Pancreas (tissue), 10 donors: ENCODE measurements around the gene FSD1L. TPM values are rescaled to one million over a fixed set of nuclear protein-coding genes. Genes with fewer than 3 reads are reported as not detected.
"Not testable (repeated sequence)": the region's sequence is repeated elsewhere in the genome, so short reads cannot be mapped to it uniquely, and the experiment has no call there.

ENCODE experiments used
- ATAC-seq, 4 donors: fragments of 200-7000 bp; cut with Tn5 transposase; one replicate each; pipeline versions ENCODE4 v1.8.0 to v1.9.1; 2020; ENCODE audit warnings: mild to moderate bottlenecking in 4 of 4, moderate library complexity in 4 of 4
- DNase-seq, 6 donors: peaks; one replicate each; pipeline ENCODE4 v3.0.0-alpha.2; 2020
- FAIRE-seq: peaks from 2 replicates; lab custom pipeline; 2012; peaks lifted over from hg19 to GRCh38; lab: Jason Lieb, UNC
- H3K27ac ChIP-seq, 4 donors: fragments of 200-600 bp; sonication (generic); 1 replicate in 3 of 4; 2 replicates in 1 of 4; pipeline versions ENCODE4 v1.5.0 to v1.8.0; 2020
- H3K27me3 ChIP-seq, 4 donors: fragments of 200-600 bp; one replicate each; pipeline ENCODE4 v1.8.0; 2021
- H3K36me3 ChIP-seq, 3 donors: fragments of 200-600 bp; sonication (generic) in 1 of 3; one replicate each; pipeline versions ENCODE4 v1.5.0 to v1.8.0; 2020 to 2021
- H3K4me1 ChIP-seq, 3 donors: fragments of 200-600 bp; one replicate each; pipeline ENCODE4 v1.8.0; 2021
- H3K4me3 ChIP-seq, 4 donors: fragments of 200-600 bp; sonication (generic) in 2 of 4; one replicate each; pipeline versions ENCODE4 v1.5.0 to v1.8.0; 2020 to 2021
- H3K9me3 ChIP-seq, 4 donors: fragments of 200-600 bp; one replicate each; pipeline ENCODE4 v1.8.0; 2021
- WGBS, 2 donors: extraction: QIAGEN DNeasy Blood & Tissue Kit; methylation state at CpG; one replicate each; pipeline ENCODE4 v1.1.7; 2013; 5-methylcytosine and 5-hydroxymethylcytosine counted together
- intact Hi-C, 3 donors: fragments of 100-400 bp; cut with DNase I; formaldehyde crosslinking; loops; one replicate each; pipeline versions ENCODE4 v1.11.1 to v1.14.2; 2022
- polyA plus RNA-seq, 2 donors: library from polyadenylated mRNA; stranded (reverse); fragments of 200-250 nt; gene quantifications; one replicate each; pipeline ENCODE4 v1.2.3, GENCODE V29; 2013
- total RNA-seq, 6 donors: library from RNA; stranded (reverse); fragmentation: NEBNext Ultra II Directional in 4 of 6; extraction: Animal tissue kit (Norgen Biotek cat#: 25700) in 4 of 6; gene quantifications; one replicate each; pipeline versions ENCODE4 v1.2.1 to v1.2.4, GENCODE V29; 2021 to 2023
- TF ChIP-seq, protein P1 (sequence below), 4 donors: fragments of 200-600 bp; sonication (generic) in 3 of 4; IDR thresholded peaks; one replicate each; pipeline versions ENCODE4 v1.5.0 to v1.8.0; 2021; ENCODE audit warnings: antibody characterized with exemption in 4 of 4
- donor health status: healthy with polysubstance abuse.
- donor health status: DM: no; HTN: no; CAD: no; lungs with moderate emphysema.
- donor health status: DM: no; HTN: no; CAD: no.
- donor health status: control.
- donor health status: control.
- donor health status: Bipolar disorder and iron deficiency.
- donor health status: DM: yes; HTN: yes; CAD: no.
- donor health status: DM: no; HTN: no; CAD: no.
- donor health status: DM: no; HTN: no; CAD: no.
- donor health status: DM: yes; HTN: yes; CAD: no.

The FSD1L gene
- total and polyA plus RNA-seq, 8 donors: 1.4 to 8.2 (median 2.6) TPM

DNA sequence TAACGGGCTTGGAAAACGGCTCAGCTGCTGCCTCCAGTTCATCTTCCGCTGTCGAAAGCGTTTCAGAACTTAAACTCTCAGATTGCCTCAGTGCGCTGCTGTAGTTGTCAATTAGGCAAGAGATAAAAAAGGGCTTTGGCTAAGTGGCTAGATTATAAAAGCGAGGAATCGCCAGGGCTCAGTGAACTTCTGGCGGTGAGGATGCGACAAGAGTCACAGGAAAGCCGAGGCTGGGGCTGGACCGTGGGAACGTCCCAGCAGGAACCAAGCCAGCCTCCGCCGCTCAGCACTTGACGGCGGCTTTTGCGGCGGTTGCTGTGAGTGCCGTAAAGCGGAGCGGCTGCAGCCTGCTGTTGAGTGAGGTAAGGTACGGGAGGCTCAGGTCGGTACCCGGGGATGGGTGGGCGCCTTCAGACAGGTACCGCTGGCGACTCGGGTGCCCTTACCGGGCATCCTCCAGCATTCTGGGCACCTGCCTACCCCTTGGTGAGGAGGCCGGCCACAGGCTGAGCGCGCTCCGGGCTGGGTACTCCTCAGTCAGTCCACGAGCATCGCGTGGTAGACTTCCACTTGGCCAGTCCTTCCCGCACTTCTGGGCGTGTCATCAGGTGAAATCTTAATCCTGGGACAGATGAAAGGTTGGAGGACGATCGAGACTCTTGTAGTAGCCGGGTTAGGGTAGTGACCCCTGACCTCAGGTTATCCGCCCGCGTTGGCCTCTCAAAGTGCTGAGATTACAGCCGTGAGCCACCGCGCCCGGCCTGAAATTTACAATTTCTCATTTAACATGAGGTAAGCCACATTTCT, 110.2 kb downstream of the FSD1L start, which contains the start of gene FKTN:
Gene FKTN (plus strand): TSS at position 328 of the 807 bp plus-strand sequence. CDS start 16,902 bp downstream, outside the sequence.
- FAIRE-seq: no peak
- 0 to 1% methylated on average over 49 of the region's 49 CpGs for WGBS, 2 donors

DNA sequence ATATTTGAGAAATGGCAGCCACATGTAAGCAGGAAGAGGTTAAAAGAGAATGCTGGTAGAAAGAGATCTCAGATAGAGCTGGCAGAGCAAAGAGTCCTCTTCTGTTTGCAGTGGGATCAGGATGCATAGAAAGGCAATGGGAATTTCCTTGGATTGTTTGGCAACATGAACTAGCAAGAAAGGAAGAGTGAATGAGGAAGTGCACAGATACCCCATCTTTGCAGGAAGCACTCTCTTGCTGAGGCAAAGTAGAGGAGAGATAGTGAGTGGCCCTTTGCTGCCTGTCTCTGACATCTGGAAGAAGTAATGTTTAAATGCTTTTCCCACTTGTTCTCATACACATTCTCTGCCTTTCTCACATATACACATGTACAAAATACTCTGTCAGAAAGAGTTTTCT, 124.6 kb downstream of the FSD1L start:
- no peak for ATAC-seq
- Histone ChIP-seq H3K36me3 (no peaks in the 10 kb centered on the region), H3K27me3 (no peaks in the 10 kb centered on the region)

More for the DNA sequence above, 110.2 kb downstream of the FSD1L start, which contains the start of gene FKTN:
- Histone ChIP-seq H3K9me3 (no peaks in the 10 kb centered on the region), H3K27ac (peak within 1 kb of the TSS in 3 of 4 donors; percentile 2 to 59 (median 34)), H3K4me3 (peak within 1 kb of the TSS; percentile 72 to 89 (median 73)), H3K36me3 (peaks cover 0 to 2% (median 0%) of the 10 kb centered on the region in 3 donors), H3K27me3 (no peaks in the 10 kb centered on the region), H3K4me1 (peaks cover 0 to 9% (median 5%) of the 10 kb centered on the region in 3 donors)
- ATAC-seq: peak; percentile 99 to 100 (median 100)
- intact Hi-C loops: no loop called here
- TF ChIP-seq, protein P1, sequence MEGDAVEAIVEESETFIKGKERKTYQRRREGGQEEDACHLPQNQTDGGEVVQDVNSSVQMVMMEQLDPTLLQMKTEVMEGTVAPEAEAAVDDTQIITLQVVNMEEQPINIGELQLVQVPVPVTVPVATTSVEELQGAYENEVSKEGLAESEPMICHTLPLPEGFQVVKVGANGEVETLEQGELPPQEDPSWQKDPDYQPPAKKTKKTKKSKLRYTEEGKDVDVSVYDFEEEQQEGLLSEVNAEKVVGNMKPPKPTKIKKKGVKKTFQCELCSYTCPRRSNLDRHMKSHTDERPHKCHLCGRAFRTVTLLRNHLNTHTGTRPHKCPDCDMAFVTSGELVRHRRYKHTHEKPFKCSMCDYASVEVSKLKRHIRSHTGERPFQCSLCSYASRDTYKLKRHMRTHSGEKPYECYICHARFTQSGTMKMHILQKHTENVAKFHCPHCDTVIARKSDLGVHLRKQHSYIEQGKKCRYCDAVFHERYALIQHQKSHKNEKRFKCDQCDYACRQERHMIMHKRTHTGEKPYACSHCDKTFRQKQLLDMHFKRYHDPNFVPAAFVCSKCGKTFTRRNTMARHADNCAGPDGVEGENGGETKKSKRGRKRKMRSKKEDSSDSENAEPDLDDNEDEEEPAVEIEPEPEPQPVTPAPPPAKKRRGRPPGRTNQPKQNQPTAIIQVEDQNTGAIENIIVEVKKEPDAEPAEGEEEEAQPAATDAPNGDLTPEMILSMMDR (IDR thresholded peaks at IDR 0.05): no peak
- DNase-seq: peak; percentile 83 to 95 (median 90)

GRCh38 chr9:105579952-105580351, 132.1 kb downstream of the FSD1L start:
- ATAC-seq, H3K27ac ChIP-seq, H3K36me3 ChIP-seq, DNase-seq, H3K4me1 ChIP-seq, H3K27me3 ChIP-seq, FAIRE-seq, intact Hi-C loops, H3K9me3 ChIP-seq, H3K4me3 ChIP-seq: not testable (repeated sequence)
- 98% methylated on average over 5 of the region's 6 CpGs for WGBS, 2 donors

More for the DNA sequence above, 124.6 kb downstream of the FSD1L start:
- no peak for DNase-seq
- H3K4me1 ChIP-seq: no peaks in the 10 kb centered on the region
- H3K9me3 ChIP-seq: no peaks in the 10 kb centered on the region
- FAIRE-seq: no peak
- TF ChIP-seq, protein P1 (IDR thresholded peaks at IDR 0.05): no peak
- intact Hi-C loops: no loop called here
- H3K27ac ChIP-seq: no peak overlapping the region
- no peak overlapping the region for H3K4me3 ChIP-seq

GRCh38 chr9:105581550-105581949, 133.7 kb downstream of the FSD1L start:
- H3K9me3 ChIP-seq, H3K4me3 ChIP-seq, intact Hi-C loops, ATAC-seq, FAIRE-seq, H3K4me1 ChIP-seq, DNase-seq, H3K27ac ChIP-seq, H3K36me3 ChIP-seq, H3K27me3 ChIP-seq: not testable (repeated sequence)
- WGBS, 2 donors: 75 to 81% methylated on average over 15 to 16 of the region's 16 CpGs

GRCh38 chr9:105593145-105593544, 145.3 kb downstream of the FSD1L start:
- Histone ChIP-seq H3K27ac (no peak overlapping the region), H3K27me3 (no peaks in the 10 kb centered on the region), H3K36me3 (no peaks in the 10 kb centered on the region), H3K4me3 (no peak overlapping the region), H3K9me3 (no peaks in the 10 kb centered on the region), H3K4me1 (no peaks in the 10 kb centered on the region)
- 77 to 96% methylated on average over 3 of the region's 3 CpGs for WGBS, 2 donors
- no peak for ATAC-seq
- no peak for DNase-seq
- intact Hi-C loops: no loop called here
- TF ChIP-seq, protein P1 (IDR thresholded peaks at IDR 0.05): no peak
- no peak for FAIRE-seq

Other genes starting within 250 kb of the FSD1L start
- 10 to 100 TPM; 18.6 to 32.3 (median 20.5) TPM for gene SLC44A1, start 203.4 kb upstream of the FSD1L start, total RNA-seq
- gene SLC44A1, start 203.4 kb upstream of the FSD1L start, polyA plus RNA-seq: 1 to 10 TPM; 4.6 to 7.0 TPM
- gene FKTN, start 110.1 kb downstream of the FSD1L start, total RNA-seq: 10 to 100 TPM in 1 of 6 donors, 1 to 10 TPM in 5; 5.8 to 10.6 (median 7.7) TPM
- 1 to 10 TPM; 3.7 to 8.6 TPM for gene FKTN, start 110.1 kb downstream of the FSD1L start, polyA plus RNA-seq
- under 1 TPM in 1 of 6 donors, not detected in 5; 0.38 TPM for gene TAL2, start 214.4 kb downstream of the FSD1L start, total RNA-seq
- under 1 TPM in 1 of 2 donors, not detected in 1; 0.47 TPM for gene TAL2, start 214.4 kb downstream of the FSD1L start, polyA plus RNA-seq
- gene TMEM38B, start 246.5 kb downstream of the FSD1L start, total RNA-seq: 1 to 10 TPM; 3.0 to 5.8 (median 5.1) TPM
- 1 to 10 TPM; 1.4 to 3.6 TPM for gene TMEM38B, start 246.5 kb downstream of the FSD1L start, polyA plus RNA-seq